Measurements from ENCODE around the gene AP4M1. TPM values are rescaled to one million over a fixed set of nuclear protein-coding genes. Genes with fewer than 3 reads are reported as not detected.
A peak's percentile ranks its signal among the peaks of the same experiment; 100 is the strongest.

Gene AP4M1
- total RNA-seq, 1 donor from 2014 or later = 15.5 TPM

DNA sequence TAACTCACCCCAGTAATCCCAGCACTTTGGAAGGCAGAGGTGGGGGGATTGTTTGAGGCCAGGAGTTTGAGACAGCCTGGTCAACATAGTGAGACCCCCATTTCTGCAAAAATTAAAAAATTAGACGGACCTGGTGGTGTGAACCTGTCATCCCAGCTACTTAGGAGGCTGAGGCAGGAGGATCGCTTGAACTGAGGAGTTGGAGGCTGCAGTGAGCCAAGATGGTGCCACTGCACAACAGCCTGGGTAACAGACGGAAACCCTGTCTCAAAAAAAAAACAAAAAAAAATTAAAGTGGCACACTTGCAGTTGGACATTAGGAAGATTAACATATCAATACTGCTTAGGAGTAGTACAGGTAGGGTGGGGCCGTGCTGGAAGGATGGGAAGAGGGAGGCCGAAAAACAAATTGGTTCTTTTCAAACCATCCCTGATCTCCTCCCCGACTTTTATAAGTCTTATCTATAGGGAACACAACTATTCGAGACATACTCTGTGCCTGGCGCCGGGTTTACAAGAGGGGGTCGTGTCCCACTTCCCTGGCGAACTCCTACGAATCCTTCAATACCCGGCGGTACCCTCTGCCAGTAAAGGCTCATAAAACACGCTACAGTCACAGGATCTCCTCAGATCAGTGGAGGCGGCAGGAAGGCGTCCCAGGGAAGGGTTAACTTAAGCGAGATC is 17.1 kb downstream of the AP4M1 start:
- peak overlapping the region; percentile 99 for H3K4me3 Mint-ChIP-seq (ENCODE audit: unreplicated experiment)
- TF ChIP-seq EZH2 (IDR thresholded peaks at IDR 0.05; ENCODE audit: insufficient read depth, low read length) = no peak
- TF ChIP-seq, protein P1, sequence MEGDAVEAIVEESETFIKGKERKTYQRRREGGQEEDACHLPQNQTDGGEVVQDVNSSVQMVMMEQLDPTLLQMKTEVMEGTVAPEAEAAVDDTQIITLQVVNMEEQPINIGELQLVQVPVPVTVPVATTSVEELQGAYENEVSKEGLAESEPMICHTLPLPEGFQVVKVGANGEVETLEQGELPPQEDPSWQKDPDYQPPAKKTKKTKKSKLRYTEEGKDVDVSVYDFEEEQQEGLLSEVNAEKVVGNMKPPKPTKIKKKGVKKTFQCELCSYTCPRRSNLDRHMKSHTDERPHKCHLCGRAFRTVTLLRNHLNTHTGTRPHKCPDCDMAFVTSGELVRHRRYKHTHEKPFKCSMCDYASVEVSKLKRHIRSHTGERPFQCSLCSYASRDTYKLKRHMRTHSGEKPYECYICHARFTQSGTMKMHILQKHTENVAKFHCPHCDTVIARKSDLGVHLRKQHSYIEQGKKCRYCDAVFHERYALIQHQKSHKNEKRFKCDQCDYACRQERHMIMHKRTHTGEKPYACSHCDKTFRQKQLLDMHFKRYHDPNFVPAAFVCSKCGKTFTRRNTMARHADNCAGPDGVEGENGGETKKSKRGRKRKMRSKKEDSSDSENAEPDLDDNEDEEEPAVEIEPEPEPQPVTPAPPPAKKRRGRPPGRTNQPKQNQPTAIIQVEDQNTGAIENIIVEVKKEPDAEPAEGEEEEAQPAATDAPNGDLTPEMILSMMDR (IDR thresholded peaks at IDR 0.05; ENCODE audit: insufficient read depth, low read depth, low read length) = no peak
- H3K27ac ChIP-seq (ENCODE audit: low read depth, low read length) = peak overlapping the region; percentile 94

DNA sequence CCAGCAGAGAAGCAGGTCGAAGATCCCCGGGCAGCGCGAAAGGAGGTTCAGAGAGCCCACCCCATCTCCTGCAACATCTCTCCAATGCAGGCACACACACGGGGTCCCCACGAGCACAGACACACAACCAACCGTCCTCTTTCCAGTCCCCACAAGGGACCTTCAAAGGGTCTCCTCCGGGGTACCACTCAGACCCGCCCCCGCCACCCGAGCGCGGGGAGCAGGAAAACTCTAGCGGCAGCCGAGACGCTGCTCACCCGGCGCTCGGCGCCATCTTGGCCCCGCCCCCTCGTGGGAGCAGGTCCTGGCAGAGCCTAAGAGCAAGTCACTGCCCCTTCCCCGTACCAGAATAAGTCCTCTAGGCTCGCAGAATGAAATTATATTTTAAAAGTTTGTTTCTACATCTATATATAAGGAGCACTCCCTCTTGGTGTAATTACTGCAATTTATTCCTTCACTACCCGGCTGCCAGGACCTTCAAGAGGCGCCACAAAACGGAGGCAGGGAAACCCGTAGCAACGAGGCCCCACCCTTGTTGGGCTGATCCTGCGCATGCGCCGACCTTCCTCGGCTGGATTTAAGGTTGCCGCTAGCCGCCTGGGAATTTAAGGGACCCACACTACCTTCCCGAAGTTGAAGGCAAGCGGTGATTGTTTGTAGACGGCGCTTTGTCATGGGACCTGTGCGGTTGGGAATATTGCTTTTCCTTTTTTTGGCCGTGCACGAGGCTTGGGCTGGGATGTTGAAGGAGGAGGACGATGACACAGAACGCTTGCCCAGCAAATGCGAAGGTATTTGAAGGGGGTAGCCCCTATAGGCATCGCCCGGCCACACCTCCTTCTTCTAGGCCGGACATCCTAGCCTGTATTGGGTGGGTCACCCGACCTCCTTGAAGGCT is 17.9 kb downstream of the AP4M1 start, which contains the start of the genes CNPY4 and TAF6:
Gene CNPY4 (plus strand): TSS at position 563 of the 898 bp plus-strand sequence. CDS start 111 bp downstream, at position 674.
Gene TAF6 (minus strand): TSS at position 287 of the 898 bp plus-strand sequence. CDS start 5,149 bp downstream, outside the sequence.
- no peak for TF ChIP-seq EZH2 (IDR thresholded peaks at IDR 0.05; ENCODE audit: insufficient read depth, low read length)
- TF ChIP-seq, protein P1 (IDR thresholded peaks at IDR 0.05; ENCODE audit: insufficient read depth, low read depth, low read length) = no peak
- FAIRE-seq (no peak), DNase-seq (ENCODE audit: low read depth) (peak; percentile 85)
- H3K9me3 ChIP-seq (ENCODE audit: insufficient read depth, low read depth, low read length) = no peaks in the 10 kb centered on the region
- H3K4me1 Mint-ChIP-seq (ENCODE audit: low read depth, unreplicated experiment) = peaks cover 6% of the 10 kb centered on the region
- H3K27ac Mint-ChIP-seq (ENCODE audit: unreplicated experiment) = peak within 1 kb of the TSS; percentile 96
- H4K20me1 ChIP-seq (ENCODE audit: insufficient read depth, low read length) = no peaks in the 10 kb centered on the region
- peak within 1 kb of the TSS; percentile 85 for H2AFZ ChIP-seq (ENCODE audit: low read depth, low read length)
- no peaks in the 10 kb centered on the region for H3K27me3 ChIP-seq (ENCODE audit: insufficient read depth, low read length)
- peaks cover 20% of the 10 kb centered on the region for H3K79me2 ChIP-seq (ENCODE audit: insufficient read depth, low read length)
- peak within 1 kb of the TSS; percentile 99 for H3K4me3 Mint-ChIP-seq (ENCODE audit: unreplicated experiment)
- peaks cover 4% of the 10 kb centered on the region for H3K36me3 Mint-ChIP-seq (ENCODE audit: low read depth, unreplicated experiment)
- peaks cover 2% of the 10 kb centered on the region for H3K36me3 ChIP-seq (ENCODE audit: insufficient read depth, low read length)
- H3K4me1 ChIP-seq (ENCODE audit: insufficient read depth, low read length) = peaks cover 15% of the 10 kb centered on the region
- no peaks in the 10 kb centered on the region for H3K27me3 Mint-ChIP-seq (ENCODE audit: low read depth, unreplicated experiment)
- peaks cover 2% of the 10 kb centered on the region for H3K9me3 Mint-ChIP-seq (ENCODE audit: unreplicated experiment)
- peak within 1 kb of the TSS; percentile 94 for H3K27ac ChIP-seq (ENCODE audit: low read depth, low read length)
- peak within 1 kb of the TSS; percentile 89 for H3K4me3 ChIP-seq (ENCODE audit: insufficient read depth, low read depth, low read length)
- peak within 1 kb of the TSS; percentile 89 for H3K4me2 ChIP-seq (ENCODE audit: low read length)
- peak within 1 kb of the TSS; percentile 88 for H3K9ac ChIP-seq (ENCODE audit: low read length)

More for the DNA sequence above, 17.1 kb downstream of the AP4M1 start:
- DNase-seq (ENCODE audit: low read depth) (no peak), FAIRE-seq (no peak)
- peak overlapping the region; percentile 88 for H3K9ac ChIP-seq (ENCODE audit: low read length)
- no peaks in the 10 kb centered on the region for H3K9me3 ChIP-seq (ENCODE audit: insufficient read depth, low read depth, low read length)
- Mint-ChIP-seq H3K4me1 (ENCODE audit: low read depth, unreplicated experiment) (peaks cover 6% of the 10 kb centered on the region), H3K9me3 (ENCODE audit: unreplicated experiment) (peaks cover 2% of the 10 kb centered on the region), H3K27me3 (ENCODE audit: low read depth, unreplicated experiment) (no peaks in the 10 kb centered on the region), H3K36me3 (ENCODE audit: low read depth, unreplicated experiment) (peaks cover 3% of the 10 kb centered on the region), H3K27ac (ENCODE audit: unreplicated experiment) (peak overlapping the region; percentile 96)
- H3K4me1 ChIP-seq (ENCODE audit: insufficient read depth, low read length) = peaks cover 15% of the 10 kb centered on the region
- H3K27me3 ChIP-seq (ENCODE audit: insufficient read depth, low read length) = no peaks in the 10 kb centered on the region
- H3K4me2 ChIP-seq (ENCODE audit: low read length) = peak overlapping the region; percentile 89
- H3K79me2 ChIP-seq (ENCODE audit: insufficient read depth, low read length) = peaks cover 20% of the 10 kb centered on the region
- H3K4me3 ChIP-seq (ENCODE audit: insufficient read depth, low read depth, low read length) = peak overlapping the region; percentile 89
- peaks cover 2% of the 10 kb centered on the region for H3K36me3 ChIP-seq (ENCODE audit: insufficient read depth, low read length)
- H2AFZ ChIP-seq (ENCODE audit: low read depth, low read length) = peak overlapping the region; percentile 85
- H4K20me1 ChIP-seq (ENCODE audit: insufficient read depth, low read length) = no peaks in the 10 kb centered on the region

All from astrocyte (in vitro differentiated cells and primary cell).